GM10266 (cell line): Measurements from ENCODE around the gene GTF2H1.

Experiments used
- DNase-seq: peaks from one replicate; pipeline ENCODE4 v3.0.0; 2012; ENCODE audit errors: extremely low spot score
- TF ChIP-seq, protein P1 (sequence below): IDR thresholded peaks from 2 replicates; pipeline ENCODE4 v1.5.1; 2012; ENCODE audit warnings: mild to moderate bottlenecking, low read depth; ENCODE audit not compliant: control insufficient read depth, insufficient read depth; ENCODE audit errors: missing control alignments

Gene GTF2H1

DNA sequence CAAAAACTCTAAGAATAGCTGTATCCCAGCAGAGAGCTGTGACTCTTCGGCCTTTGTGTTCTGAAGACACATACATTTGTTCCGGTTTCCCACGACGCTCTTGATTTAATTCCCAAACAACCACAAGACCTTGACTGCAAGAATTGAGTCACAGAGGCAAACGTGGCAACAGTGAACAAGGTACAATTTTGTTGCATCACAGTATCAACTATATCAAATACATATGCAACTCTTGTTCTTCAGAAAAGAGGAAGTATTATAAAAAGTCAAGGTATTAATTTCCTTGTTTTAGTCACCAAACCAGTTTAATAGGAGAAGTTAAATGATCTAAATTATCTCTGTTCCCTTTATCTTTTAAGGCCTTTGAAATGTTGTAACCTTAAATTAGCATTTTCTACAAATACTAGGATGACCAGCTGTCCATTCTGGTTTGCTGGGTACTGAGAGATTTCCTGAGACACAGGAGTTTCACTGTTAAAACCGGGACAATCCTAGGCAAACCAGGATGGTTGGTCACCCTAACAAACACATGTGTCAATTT lies 11.5 kb upstream of the GTF2H1 start:
- DNase-seq: peak; percentile 19

GRCh38 chr11:18312012-18312411 lies 10.4 kb upstream of the GTF2H1 start:
- TF ChIP-seq, protein P1, sequence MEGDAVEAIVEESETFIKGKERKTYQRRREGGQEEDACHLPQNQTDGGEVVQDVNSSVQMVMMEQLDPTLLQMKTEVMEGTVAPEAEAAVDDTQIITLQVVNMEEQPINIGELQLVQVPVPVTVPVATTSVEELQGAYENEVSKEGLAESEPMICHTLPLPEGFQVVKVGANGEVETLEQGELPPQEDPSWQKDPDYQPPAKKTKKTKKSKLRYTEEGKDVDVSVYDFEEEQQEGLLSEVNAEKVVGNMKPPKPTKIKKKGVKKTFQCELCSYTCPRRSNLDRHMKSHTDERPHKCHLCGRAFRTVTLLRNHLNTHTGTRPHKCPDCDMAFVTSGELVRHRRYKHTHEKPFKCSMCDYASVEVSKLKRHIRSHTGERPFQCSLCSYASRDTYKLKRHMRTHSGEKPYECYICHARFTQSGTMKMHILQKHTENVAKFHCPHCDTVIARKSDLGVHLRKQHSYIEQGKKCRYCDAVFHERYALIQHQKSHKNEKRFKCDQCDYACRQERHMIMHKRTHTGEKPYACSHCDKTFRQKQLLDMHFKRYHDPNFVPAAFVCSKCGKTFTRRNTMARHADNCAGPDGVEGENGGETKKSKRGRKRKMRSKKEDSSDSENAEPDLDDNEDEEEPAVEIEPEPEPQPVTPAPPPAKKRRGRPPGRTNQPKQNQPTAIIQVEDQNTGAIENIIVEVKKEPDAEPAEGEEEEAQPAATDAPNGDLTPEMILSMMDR: no peak
- DNase-seq: no peak

More for the DNA sequence above, 11.5 kb upstream of the GTF2H1 start:
- TF ChIP-seq, protein P1: no peak

GRCh38 chr11:18312663-18313420 lies 9.5 kb upstream of the GTF2H1 start:
- TF ChIP-seq, protein P1: no peak
- DNase-seq: no peak

DNA sequence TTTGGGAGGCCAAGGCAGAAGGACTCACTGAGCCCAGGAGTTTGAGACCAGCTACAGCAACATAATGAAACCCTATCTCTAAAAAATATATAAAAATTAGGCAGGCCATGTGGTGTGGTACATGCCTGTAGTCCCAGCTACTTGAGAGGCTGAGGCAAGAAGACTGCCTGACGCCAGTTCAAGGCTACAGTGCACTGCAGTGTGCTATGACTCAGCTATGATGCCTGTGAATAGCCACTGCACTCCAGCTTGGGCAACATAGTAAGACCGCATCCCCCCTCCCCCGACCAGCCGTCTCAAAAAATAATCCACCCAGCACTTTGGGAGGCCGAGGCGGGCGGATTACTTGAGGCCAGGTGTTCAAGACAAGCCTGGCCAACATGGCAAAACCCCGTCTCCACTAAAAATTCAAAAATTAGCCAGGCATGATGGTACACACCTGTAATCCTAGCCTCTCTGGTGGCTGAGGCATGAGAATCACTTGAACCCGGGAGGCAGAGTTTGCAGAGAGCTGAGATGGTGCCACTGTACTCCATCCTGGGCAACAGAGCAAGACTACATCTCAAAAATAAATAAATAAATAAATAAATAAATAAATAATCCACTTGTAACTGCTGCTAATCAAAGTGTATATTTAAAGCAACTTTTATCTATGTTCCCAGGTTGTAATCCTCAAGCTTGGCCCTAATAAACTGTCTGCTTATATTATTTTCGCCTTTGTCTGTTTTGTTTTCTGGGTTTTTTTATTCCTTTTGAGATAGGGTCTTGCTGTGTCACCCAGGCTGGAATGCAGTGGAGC lies 8.2 kb upstream of the GTF2H1 start:
- TF ChIP-seq, protein P1: no peak
- no peak for DNase-seq

GRCh38 chr11:18314784-18315523 lies 7.4 kb upstream of the GTF2H1 start:
- TF ChIP-seq, protein P1: no peak
- no peak for DNase-seq

DNA sequence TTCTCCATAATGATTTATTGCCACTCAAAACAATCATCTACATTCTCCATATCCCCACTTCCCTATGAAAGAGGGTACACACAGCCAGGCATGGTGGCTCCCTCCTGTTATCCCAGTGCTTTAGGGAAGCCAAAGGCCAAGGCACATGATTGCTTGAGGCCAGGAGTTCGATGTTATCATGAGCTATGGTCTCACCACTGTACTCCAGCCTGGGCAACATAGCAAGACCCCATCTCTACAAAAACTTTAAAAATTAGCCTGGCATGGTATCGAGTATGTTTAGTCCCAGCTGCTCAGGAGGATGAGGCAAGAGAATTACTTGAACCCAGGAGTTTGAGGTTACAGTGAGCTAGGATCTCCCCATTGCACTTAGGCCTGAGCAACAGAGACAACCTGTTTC lies 6.5 kb upstream of the GTF2H1 start:
- TF ChIP-seq, protein P1: no peak
- DNase-seq: no peak

DNA sequence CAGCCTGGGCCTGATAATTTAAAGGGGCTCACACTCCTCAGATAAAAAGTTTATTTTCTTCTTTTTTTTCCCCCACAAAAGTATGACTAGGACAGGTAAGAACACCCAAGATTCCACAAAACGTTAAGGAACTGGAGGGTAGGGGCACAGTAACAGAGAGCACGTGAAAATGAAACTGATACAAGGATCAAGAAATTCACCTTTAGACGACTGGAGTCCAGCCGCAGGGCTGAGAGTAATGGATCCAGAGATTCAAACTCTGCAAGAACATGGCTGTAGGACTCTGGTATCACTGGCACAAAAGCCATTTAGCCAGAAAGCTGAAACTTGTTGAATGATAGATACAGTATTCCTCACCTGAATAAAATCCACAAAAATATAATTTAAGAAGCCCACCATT lies 4.8 kb upstream of the GTF2H1 start:
- DNase-seq: no peak
- TF ChIP-seq, protein P1: no peak
